Mesenchymal stem cell (in vitro differentiated cells and primary cell): ENCODE measurements around the gene ADGRG1.
"Not testable (repeated sequence)": the region's sequence is repeated elsewhere in the genome, so short reads cannot be mapped to it uniquely, and the experiment has no call there.

Experiments used
- DNase-seq: peaks from one replicate; pipeline ENCODE4 v3.0.0-alpha.2; 2013
- H2AFZ ChIP-seq: one replicate; pipeline ENCODE4 v1.6.1; 2013; ENCODE audit warnings: low read depth, mild to moderate bottlenecking, control low read depth, inconsistent platforms, low read length, moderate library complexity
- H2AK5ac ChIP-seq: 2 replicates; pipeline ENCODE4 v1.6.1; 2013; ENCODE audit warnings: low read length, moderate library complexity, mild to moderate bottlenecking, inconsistent platforms; ENCODE audit not compliant: severe bottlenecking
- H2BK120ac ChIP-seq: one replicate; pipeline ENCODE4 v1.6.1; 2013; ENCODE audit warnings: low read depth, mild to moderate bottlenecking, inconsistent platforms, low read length, moderate library complexity
- H2BK12ac ChIP-seq, 2 experiments: one replicate each; pipeline ENCODE4 v1.6.1; 2013; ENCODE audit warnings: inconsistent platforms in 2 of 2, low read length in 2 of 2, mild to moderate bottlenecking in 2 of 2, moderate library complexity in 2 of 2, control low read depth in 1 of 2
- H2BK15ac ChIP-seq: one replicate; pipeline ENCODE4 v1.6.1; 2013; ENCODE audit warnings: mild to moderate bottlenecking, low read depth, inconsistent platforms; ENCODE audit not compliant: poor library complexity, severe bottlenecking
- H2BK5ac ChIP-seq: 2 replicates; pipeline ENCODE4 v1.6.1; 2013; ENCODE audit warnings: low read depth, mild to moderate bottlenecking, low read length, control low read depth, inconsistent platforms; ENCODE audit not compliant: poor library complexity, severe bottlenecking
- H3K14ac ChIP-seq, 2 experiments: one replicate each; pipeline ENCODE4 v1.6.1; 2013; ENCODE audit warnings: inconsistent platforms in 2 of 2, low read length in 2 of 2, control low read depth in 1 of 2, mild to moderate bottlenecking in 1 of 2, moderate library complexity in 1 of 2
- H3K18ac ChIP-seq, 2 experiments: one replicate each; pipeline ENCODE4 v1.6.1; 2013; ENCODE audit warnings: inconsistent platforms in 2 of 2, low read length in 2 of 2, control low read depth in 1 of 2, low read depth in 1 of 2, mild to moderate bottlenecking in 1 of 2
- H3K23ac ChIP-seq, 2 experiments: one replicate each; pipeline ENCODE4 v1.6.1; 2013; ENCODE audit warnings: inconsistent platforms in 2 of 2, low read length in 2 of 2, mild to moderate bottlenecking in 2 of 2, moderate library complexity in 2 of 2, control low read depth in 1 of 2
- H3K27ac ChIP-seq: 2 replicates; pipeline ENCODE4 v1.5.1; 2013; ENCODE audit warnings: mild to moderate bottlenecking, moderate library complexity, low read length, control low read depth, inconsistent platforms; ENCODE audit not compliant: poor library complexity, severe bottlenecking
- H3K27me3 ChIP-seq, 2 experiments: 2 replicates each; pipeline versions ENCODE4 v1.6.1 to v1.7.0; 2013; ENCODE audit warnings: low read length in 2 of 2, mild to moderate bottlenecking in 2 of 2, moderate library complexity in 2 of 2, control low read depth in 1 of 2, inconsistent platforms in 1 of 2; ENCODE audit not compliant: control insufficient read depth in 1 of 2, insufficient read depth in 1 of 2
- H3K36me3 ChIP-seq, 2 experiments: 2 replicates each; pipeline versions ENCODE4 v1.6.1 to v1.7.0; 2013; ENCODE audit warnings: low read length in 2 of 2, control low read depth in 1 of 2, inconsistent platforms in 1 of 2, low read depth in 1 of 2, mild to moderate bottlenecking in 1 of 2; ENCODE audit not compliant: insufficient read depth in 2 of 2, control insufficient read depth in 1 of 2
- H3K4ac ChIP-seq, 2 experiments: one replicate each; pipeline ENCODE4 v1.6.1; 2013; ENCODE audit warnings: inconsistent platforms in 2 of 2, low read length in 2 of 2, mild to moderate bottlenecking in 2 of 2, moderate library complexity in 2 of 2, control low read depth in 1 of 2, low read depth in 1 of 2
- H3K4me1 ChIP-seq: 2 replicates; pipeline ENCODE4 v1.6.1; 2013; ENCODE audit warnings: low read depth, low read length, control low read depth; ENCODE audit not compliant: control insufficient read depth, insufficient read depth
- H3K4me2 ChIP-seq: 2 replicates; pipeline ENCODE4 v1.6.1; 2013; ENCODE audit warnings: low read length, mild to moderate bottlenecking, inconsistent platforms; ENCODE audit not compliant: poor library complexity, severe bottlenecking
- H3K4me3 ChIP-seq, 2 experiments: 2 replicates each; pipeline versions ENCODE4 v1.5.1 to v1.7.0; 2013; ENCODE audit warnings: low read length in 2 of 2, mild to moderate bottlenecking in 2 of 2, control low read depth in 1 of 2, low read depth in 1 of 2; ENCODE audit not compliant: insufficient read depth in 1 of 2
- H3K79me1 ChIP-seq: replicated peaks from 2 replicates; pipeline ENCODE4 v1.6.1; 2013; ENCODE audit warnings: mild to moderate bottlenecking, control low read depth, low read length, inconsistent platforms; ENCODE audit not compliant: poor library complexity, severe bottlenecking
- H3K9ac ChIP-seq: 2 replicates; pipeline ENCODE4 v1.7.0; 2013; ENCODE audit warnings: mild to moderate bottlenecking, low read length, moderate library complexity
- H3K9me3 ChIP-seq: 2 replicates; pipeline ENCODE4 v1.7.0; 2013; ENCODE audit warnings: mild to moderate bottlenecking, low read length; ENCODE audit not compliant: control insufficient read depth
- H4K8ac ChIP-seq: one replicate; pipeline ENCODE4 v1.6.1; 2013; ENCODE audit warnings: inconsistent platforms, mild to moderate bottlenecking, low read length, moderate library complexity
- H4K91ac ChIP-seq: one replicate; pipeline ENCODE4 v1.6.1; 2013; ENCODE audit warnings: mild to moderate bottlenecking, low read length, inconsistent platforms
- WGBS: methylation state at CpG from one replicate; pipeline ENCODE4 v1.1.7; 2013; ENCODE audit warnings: mixed read lengths; 5-methylcytosine and 5-hydroxymethylcytosine counted together

ADGRG1 gene

GRCh38 chr16:57669476-57670162, 41.2 kb downstream of the ADGRG1 start:
- WGBS: 94% methylated on average over 11 of the region's 12 CpGs

GRCh38 chr16:57670196-57670595, 41.8 kb downstream of the ADGRG1 start:
- Histone ChIP-seq H2AK5ac (no peak overlapping the region), H3K79me1 (no peaks in the 10 kb centered on the region), H3K27me3 (peaks cover 20 to 43% of the 10 kb centered on the region in 2 experiments), H3K23ac (no peak overlapping the region), H3K18ac (no peak overlapping the region), H3K4me2 (no peak overlapping the region), H2BK15ac (no peak overlapping the region), H3K36me3 (peaks cover 0 to 11% of the 10 kb centered on the region in 2 experiments), H4K8ac (no peak overlapping the region), H2AFZ (no peak overlapping the region), H3K4ac (no peak overlapping the region), H3K4me3 (no peak overlapping the region), H3K9ac (no peak overlapping the region), H2BK120ac (no peak overlapping the region), H2BK12ac (no peak overlapping the region), H3K4me1 (peaks cover 13% of the 10 kb centered on the region), H2BK5ac (no peak overlapping the region), H4K91ac (no peak overlapping the region), H3K14ac (no peak overlapping the region), H3K9me3 (no peaks in the 10 kb centered on the region), H3K27ac (no peak overlapping the region)
- no peak for DNase-seq
- 75% methylated on average over 4 of the region's 4 CpGs for WGBS

More at GRCh38 chr16:57669476-57670162, 41.2 kb downstream of the ADGRG1 start:
- H2AK5ac ChIP-seq: no peak overlapping the region
- H3K14ac ChIP-seq: peak overlapping the region in 1 of 2 experiments; percentile 5
- DNase-seq: no peak
- H3K23ac ChIP-seq: no peak overlapping the region
- H3K27me3 ChIP-seq: peaks cover 20 to 43% of the 10 kb centered on the region in 2 experiments
- no peak overlapping the region for H2BK120ac ChIP-seq
- no peak overlapping the region for H2BK5ac ChIP-seq
- H2BK12ac ChIP-seq: no peak overlapping the region
- no peak overlapping the region for H3K4me2 ChIP-seq
- H3K4me3 ChIP-seq: no peak overlapping the region
- no peak overlapping the region for H3K27ac ChIP-seq
- no peak overlapping the region for H4K8ac ChIP-seq
- no peaks in the 10 kb centered on the region for H3K79me1 ChIP-seq
- H3K4me1 ChIP-seq: peaks cover 14% of the 10 kb centered on the region
- H3K36me3 ChIP-seq: peaks cover 3 to 15% of the 10 kb centered on the region in 2 experiments
- no peak overlapping the region for H4K91ac ChIP-seq
- no peak overlapping the region for H2AFZ ChIP-seq
- H3K18ac ChIP-seq: no peak overlapping the region
- H3K4ac ChIP-seq: no peak overlapping the region
- no peak overlapping the region for H2BK15ac ChIP-seq
- H3K9me3 ChIP-seq: no peaks in the 10 kb centered on the region
- H3K9ac ChIP-seq: no peak overlapping the region

DNA sequence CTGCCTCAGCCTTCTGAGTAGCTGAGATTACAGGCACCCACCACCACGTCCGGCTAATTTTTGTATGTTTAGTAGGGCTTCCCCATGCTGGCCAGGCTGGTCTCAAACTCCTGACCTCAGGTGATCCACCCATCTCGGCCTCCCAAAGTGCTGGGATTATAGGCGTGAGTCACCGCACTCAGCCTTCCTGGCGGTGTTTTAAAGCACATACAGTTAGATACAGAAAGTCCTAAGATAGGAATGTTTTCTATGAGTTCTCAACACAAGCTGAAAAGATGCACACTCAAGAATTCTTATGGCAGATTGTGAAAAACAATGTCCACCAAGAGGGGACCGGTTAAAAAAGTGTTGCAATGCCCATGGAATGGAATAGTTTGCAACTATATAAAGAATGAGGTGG, 43.0 kb downstream of the ADGRG1 start:
- not testable (repeated sequence) for H3K9me3 ChIP-seq, H2BK15ac ChIP-seq, H3K9ac ChIP-seq, H2BK12ac ChIP-seq, H3K18ac ChIP-seq, H3K4me3 ChIP-seq, H3K23ac ChIP-seq, H4K91ac ChIP-seq, H3K4ac ChIP-seq, H4K8ac ChIP-seq, H2BK120ac ChIP-seq, H3K36me3 ChIP-seq, H3K79me1 ChIP-seq, H2AK5ac ChIP-seq, H3K14ac ChIP-seq, H3K27ac ChIP-seq, H3K4me2 ChIP-seq, H2AFZ ChIP-seq, H2BK5ac ChIP-seq
- peak; percentile 9 for DNase-seq
- peaks cover 20 to 46% of the 10 kb centered on the region in 2 experiments for H3K27me3 ChIP-seq
- peaks cover 16% of the 10 kb centered on the region for H3K4me1 ChIP-seq
- WGBS: 72% methylated on average over 5 of the region's 7 CpGs

GRCh38 chr16:57672416-57672815, 44.0 kb downstream of the ADGRG1 start:
- Histone ChIP-seq H3K79me1 (no peaks in the 10 kb centered on the region), H3K36me3 (no peaks in the 10 kb centered on the region), H3K14ac (no peak overlapping the region)

More at GRCh38 chr16:57672416-57672815, 44.0 kb downstream of the ADGRG1 start:
- no peak overlapping the region for H3K27ac ChIP-seq
- no peak overlapping the region for H4K8ac ChIP-seq
- H2AFZ ChIP-seq: no peak overlapping the region
- no peak overlapping the region for H4K91ac ChIP-seq
- H2BK15ac ChIP-seq: no peak overlapping the region
- H3K4ac ChIP-seq: no peak overlapping the region
- no peak overlapping the region for H3K9ac ChIP-seq
- no peak overlapping the region for H2BK120ac ChIP-seq
- H2BK5ac ChIP-seq: no peak overlapping the region
- H3K4me1 ChIP-seq: peaks cover 8% of the 10 kb centered on the region
- H2BK12ac ChIP-seq: no peak overlapping the region
- DNase-seq: no peak
- no peak overlapping the region for H3K23ac ChIP-seq
- H3K18ac ChIP-seq: no peak overlapping the region
- H3K27me3 ChIP-seq: peaks cover 20 to 47% of the 10 kb centered on the region in 2 experiments
- H3K9me3 ChIP-seq: no peaks in the 10 kb centered on the region
- no peak overlapping the region for H3K4me3 ChIP-seq
- WGBS: 74% methylated on average over 3 of the region's 3 CpGs
- H3K4me2 ChIP-seq: no peak overlapping the region
- no peak overlapping the region for H2AK5ac ChIP-seq
